ENCODE measurements around the gene P2RY6.

GRCh38 chr11:73271936-73272679 is at the start of gene P2RY6:
- no peak for TF ChIP-seq FOXK2 (IDR thresholded peaks at IDR 0.05)
- TF ChIP-seq ELF4 (IDR thresholded peaks at IDR 0.05) = no peak
- no peak for TF ChIP-seq FOXM1 (IDR thresholded peaks at IDR 0.05; ENCODE audit: borderline replicate concordance)
- no peak for TF ChIP-seq PKNOX1 (IDR thresholded peaks at IDR 0.05)
- TF ChIP-seq SUZ12 (IDR thresholded peaks at IDR 0.05) = no peak
- TF ChIP-seq L3MBTL2 (conservative IDR thresholded peaks at IDR 0.05) = no peak
- TF ChIP-seq BHLHE40 (IDR thresholded peaks at IDR 0.05; ENCODE audit: borderline replicate concordance) = no peak
- no peak for TF ChIP-seq TARDBP (IDR thresholded peaks at IDR 0.05)
- no peak for TF ChIP-seq CTBP1 (IDR thresholded peaks at IDR 0.05; ENCODE audit: borderline replicate concordance)

All from HEK293T (cell line).